WTC11 (cell line): ENCODE data around the gene SND1. TPM values are rescaled to one million over a fixed set of nuclear protein-coding genes. Genes with fewer than 3 reads are reported as not detected.
A peak's percentile ranks its signal among the peaks of the same experiment; 100 is the strongest.

Source experiments
- ATAC-seq: fragments of 200-7000 bp; cut with Tn5 transposase; 2 replicates; pipeline ENCODE4 v1.10.0; 2021; ENCODE audit warnings: mild to moderate bottlenecking, moderate library complexity
- CTCF ChIA-PET: fragments of 300-600 bp; sonication (Branson Sonifier 250); formaldehyde crosslinking; loops from one replicate; lab custom pipeline; 2021; ENCODE audit warnings: antibody characterized with exemption; lab: Charles Lee
- POLR2A ChIA-PET: fragments of 350-600 bp; sonication (Branson Sonifier 250); formaldehyde crosslinking; loops from one replicate; lab custom pipeline; 2021; ENCODE audit warnings: antibody characterized with exemption; lab: Charles Lee
- DNase-seq: peaks from one replicate; pipeline ENCODE4 v3.0.0; 2021; ENCODE audit warnings: low spot score
- H3K27ac Mint-ChIP-seq: 2 replicates; pipeline ENCODE4 v1.8.0; 2021; ENCODE audit warnings: mixed read lengths
- H3K27me3 Mint-ChIP-seq: 2 replicates; pipeline ENCODE4 v1.8.0; 2021; ENCODE audit warnings: low read depth, mild to moderate bottlenecking, moderate library complexity, mixed read lengths
- H3K36me3 Mint-ChIP-seq: 2 replicates; pipeline ENCODE4 v1.8.0; 2021; ENCODE audit warnings: mixed read lengths
- H3K4me1 Mint-ChIP-seq: 2 replicates; pipeline ENCODE4 v1.8.0; 2022; ENCODE audit warnings: mixed read lengths
- H3K4me3 Mint-ChIP-seq: 2 replicates; pipeline ENCODE4 v1.8.0; 2021; ENCODE audit warnings: mild to moderate bottlenecking, moderate library complexity, mixed read lengths
- H3K9me3 Mint-ChIP-seq: 2 replicates; pipeline ENCODE4 v1.8.0; 2021; ENCODE audit warnings: mixed read lengths
- CREB1 ChIP-seq: sonication (generic); formaldehyde crosslinking; IDR thresholded peaks from 2 replicates; pipeline ENCODE4 v1.8.0; 2023; ENCODE audit warnings: mild to moderate bottlenecking, missing genetic modification reagents
- E2F4 ChIP-seq: sonication (generic); formaldehyde crosslinking; IDR thresholded peaks from 2 replicates; pipeline ENCODE4 v1.8.1; 2022; ENCODE audit warnings: low read depth, mild to moderate bottlenecking, moderate library complexity, missing genetic modification reagents, borderline replicate concordance
- ETV6 ChIP-seq: sonication (generic); formaldehyde crosslinking; IDR thresholded peaks from 2 replicates; pipeline ENCODE4 v1.8.1; 2022; ENCODE audit warnings: mild to moderate bottlenecking, missing genetic modification reagents
- FOXP4 ChIP-seq: sonication (generic); formaldehyde crosslinking; IDR thresholded peaks from 2 replicates; pipeline ENCODE4 v1.8.0; 2022; ENCODE audit warnings: mild to moderate bottlenecking, missing genetic modification reagents
- KAT7 ChIP-seq: sonication (generic); formaldehyde crosslinking; IDR thresholded peaks from 2 replicates; pipeline ENCODE4 v1.8.1; 2023; ENCODE audit warnings: missing genetic modification reagents, mild to moderate bottlenecking, borderline replicate concordance
- MAX ChIP-seq: sonication (generic); formaldehyde crosslinking; IDR thresholded peaks from 2 replicates; pipeline ENCODE4 v1.8.0; 2022; ENCODE audit warnings: mild to moderate bottlenecking, missing genetic modification reagents
- MYBL2 ChIP-seq: sonication (generic); formaldehyde crosslinking; IDR thresholded peaks from 2 replicates; pipeline ENCODE4 v1.8.1; 2023; ENCODE audit warnings: mild to moderate bottlenecking, moderate library complexity, missing genetic modification reagents
- NFYB ChIP-seq: sonication (generic); formaldehyde crosslinking; conservative IDR thresholded peaks from 2 replicates; pipeline ENCODE4 v1.8.0; 2022; ENCODE audit warnings: low read depth, missing genetic modification reagents
- NR3C1 ChIP-seq: sonication (generic); formaldehyde crosslinking; conservative IDR thresholded peaks from 2 replicates; pipeline ENCODE4 v1.8.1; 2023; ENCODE audit warnings: low read depth, mild to moderate bottlenecking, missing genetic modification reagents
- RELA ChIP-seq: sonication (generic); formaldehyde crosslinking; IDR thresholded peaks from 2 replicates; pipeline ENCODE4 v1.8.1; 2022; ENCODE audit warnings: missing genetic modification reagents, mild to moderate bottlenecking, borderline replicate concordance
- SMAD4 ChIP-seq: sonication (generic); formaldehyde crosslinking; IDR thresholded peaks from 2 replicates; pipeline ENCODE4 v1.8.0; 2022; ENCODE audit warnings: mild to moderate bottlenecking, missing genetic modification reagents
- SOX15 ChIP-seq: fragments of 250-450 bp; sonication (Bioruptor Pico); IDR thresholded peaks from 2 replicates; pipeline ENCODE4 v1.9.0; 2021; ENCODE audit warnings: mild to moderate bottlenecking
- TP53 ChIP-seq: sonication (generic); formaldehyde crosslinking; IDR thresholded peaks from 2 replicates; pipeline ENCODE4 v1.8.1; 2023; ENCODE audit warnings: mild to moderate bottlenecking, missing genetic modification reagents
- USF2 ChIP-seq: sonication (generic); formaldehyde crosslinking; IDR thresholded peaks from 2 replicates; pipeline ENCODE4 v1.8.1; 2023; ENCODE audit warnings: mild to moderate bottlenecking, missing genetic modification reagents, moderate library complexity
- ZBTB21 ChIP-seq: sonication (generic); formaldehyde crosslinking; IDR thresholded peaks from 2 replicates; pipeline ENCODE4 v1.8.1; 2023; ENCODE audit warnings: mild to moderate bottlenecking, missing genetic modification reagents, borderline replicate concordance
- ZNF219 ChIP-seq: sonication (generic); formaldehyde crosslinking; IDR thresholded peaks from 2 replicates; pipeline ENCODE4 v1.8.0; 2023; ENCODE audit warnings: missing genetic modification reagents, mild to moderate bottlenecking, borderline replicate concordance
- ZNF281 ChIP-seq: sonication (generic); formaldehyde crosslinking; IDR thresholded peaks from 2 replicates; pipeline ENCODE4 v1.8.0; 2023; ENCODE audit warnings: mild to moderate bottlenecking, missing genetic modification reagents
- ZNF416 ChIP-seq: fragments of 250-450 bp; sonication (Bioruptor Pico); IDR thresholded peaks from 2 replicates; pipeline ENCODE4 v1.9.0; 2021; ENCODE audit warnings: mild to moderate bottlenecking, inconsistent platforms
- total RNA-seq: library from RNA; stranded (reverse); gene quantifications from 3 replicates; pipeline ENCODE4 v1.2.3, GENCODE V29; 2021
- TF ChIP-seq, protein P1 (sequence below): sonication (generic); formaldehyde crosslinking; IDR thresholded peaks from 2 replicates; pipeline ENCODE4 v1.8.1; 2022; ENCODE audit warnings: mild to moderate bottlenecking, missing genetic modification reagents, moderate library complexity, borderline replicate concordance
- TF ChIP-seq, protein P2 (sequence below): sonication (generic); formaldehyde crosslinking; IDR thresholded peaks from 2 replicates; pipeline ENCODE4 v1.8.1; 2023; ENCODE audit warnings: mild to moderate bottlenecking, missing genetic modification reagents

SND1 gene
- total RNA-seq, 1 experiment from 2014 or later = 261 TPM

DNA sequence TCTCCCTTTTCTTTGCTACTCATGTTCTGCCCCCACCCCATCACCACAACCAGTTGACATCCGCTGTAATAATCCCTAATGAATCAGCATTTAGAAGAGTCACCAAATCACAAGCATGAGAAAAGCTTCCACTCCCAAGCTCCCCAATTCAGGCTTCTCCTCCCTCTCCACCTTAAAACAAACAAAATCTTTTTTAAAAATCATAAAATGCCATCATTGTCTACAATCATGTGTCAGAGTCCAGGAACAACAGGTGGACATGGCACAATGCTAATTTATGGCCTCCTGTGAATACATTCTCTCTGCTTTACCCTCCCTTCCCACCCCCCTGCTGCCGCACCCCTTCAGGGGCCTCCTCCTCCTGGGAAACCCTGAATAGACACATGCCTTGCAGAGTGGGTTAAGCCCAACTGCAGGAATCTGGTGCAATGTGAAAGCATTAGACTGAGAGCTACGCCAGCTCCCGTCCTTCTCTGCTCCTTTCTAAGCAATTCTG, 375.5 kb downstream of the SND1 start (continued):
- no peak for TF ChIP-seq ZNF416 (CRISPR knock-in tag)

DNA sequence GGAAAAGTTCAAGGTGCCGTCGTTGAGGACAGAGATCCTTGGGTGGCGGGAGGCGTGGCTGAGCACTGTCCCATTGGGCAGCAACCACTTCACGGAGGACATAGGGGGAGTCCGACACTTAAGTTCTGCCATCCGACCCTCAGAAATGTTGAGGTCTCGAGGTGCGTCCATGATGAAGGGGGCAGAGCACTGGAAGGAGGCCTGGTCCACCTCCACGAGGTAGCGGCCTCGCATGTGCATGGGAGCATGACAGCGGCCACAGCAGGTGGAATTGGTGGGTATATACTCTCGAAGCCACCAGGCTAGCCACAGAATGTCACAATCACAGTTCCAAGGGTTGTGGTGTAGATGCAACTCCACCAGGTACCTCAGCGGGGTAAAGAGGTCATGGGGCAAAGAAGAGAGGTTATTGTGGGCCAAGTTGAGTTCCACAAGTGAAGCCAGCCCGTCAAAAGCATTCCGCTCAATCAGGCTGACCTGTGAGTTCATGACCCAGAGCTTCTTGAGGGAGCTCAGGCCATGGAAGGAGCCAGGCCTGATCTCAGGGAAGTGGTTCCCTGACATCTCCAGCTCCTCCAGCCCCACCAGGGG, 377.5 kb downstream of the SND1 start:
- peaks cover 7% of the 10 kb centered on the region; the same call in 1 of the 2 replicates for H3K9me3 Mint-ChIP-seq
- ChIA-PET POLR2A (no interaction called here), CTCF (interaction anchor here (1.5 to 2.7 kb wide), 5 partner anchors 10 to 237 kb away, joined by 4 to 18 read pairs (median 6); no protein-coding TSS in a partner anchor)
- H3K27ac Mint-ChIP-seq = no peak overlapping the region; the same call in 1 of the 2 replicates
- peak overlapping the region; percentile 81 for H3K4me3 Mint-ChIP-seq
- H3K27me3 Mint-ChIP-seq = peaks cover 38% of the 10 kb centered on the region
- peaks cover 52% of the 10 kb centered on the region for H3K4me1 Mint-ChIP-seq
- ATAC-seq = no peak
- peaks cover 12% of the 10 kb centered on the region for H3K36me3 Mint-ChIP-seq
- TF ChIP-seq ZBTB21 (CRISPR knock-in tag) (no peak), NR3C1 (no peak), E2F4 (no peak)
- TF ChIP-seq, protein P1, sequence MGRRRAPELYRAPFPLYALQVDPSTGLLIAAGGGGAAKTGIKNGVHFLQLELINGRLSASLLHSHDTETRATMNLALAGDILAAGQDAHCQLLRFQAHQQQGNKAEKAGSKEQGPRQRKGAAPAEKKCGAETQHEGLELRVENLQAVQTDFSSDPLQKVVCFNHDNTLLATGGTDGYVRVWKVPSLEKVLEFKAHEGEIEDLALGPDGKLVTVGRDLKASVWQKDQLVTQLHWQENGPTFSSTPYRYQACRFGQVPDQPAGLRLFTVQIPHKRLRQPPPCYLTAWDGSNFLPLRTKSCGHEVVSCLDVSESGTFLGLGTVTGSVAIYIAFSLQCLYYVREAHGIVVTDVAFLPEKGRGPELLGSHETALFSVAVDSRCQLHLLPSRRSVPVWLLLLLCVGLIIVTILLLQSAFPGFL (CRISPR knock-in tag) = no peak
- DNase-seq = no peak

- peaks cover 38% of the 10 kb centered on the region for H3K27me3 Mint-ChIP-seq
- ATAC-seq = peak; percentile 13
- H3K27ac Mint-ChIP-seq = peak overlapping the region; percentile 79
- H3K36me3 Mint-ChIP-seq = peaks cover 12% of the 10 kb centered on the region
- peak overlapping the region; percentile 81 for H3K4me3 Mint-ChIP-seq
- DNase-seq = peak; percentile 59
- peaks cover 45% of the 10 kb centered on the region for H3K4me1 Mint-ChIP-seq
- ChIA-PET POLR2A (interaction anchor here (0.8 kb wide), 1 partner anchor 11 kb away, joined by 3 read pairs; no protein-coding TSS in a partner anchor), CTCF (interaction anchor here (0.8 to 2.7 kb wide), 9 partner anchors 9 to 322 kb away, joined by 3 to 18 read pairs (median 4); no protein-coding TSS in a partner anchor)
- H3K9me3 Mint-ChIP-seq = peaks cover 7% of the 10 kb centered on the region; the same call in 1 of the 2 replicates
- TF ChIP-seq, protein P2, sequence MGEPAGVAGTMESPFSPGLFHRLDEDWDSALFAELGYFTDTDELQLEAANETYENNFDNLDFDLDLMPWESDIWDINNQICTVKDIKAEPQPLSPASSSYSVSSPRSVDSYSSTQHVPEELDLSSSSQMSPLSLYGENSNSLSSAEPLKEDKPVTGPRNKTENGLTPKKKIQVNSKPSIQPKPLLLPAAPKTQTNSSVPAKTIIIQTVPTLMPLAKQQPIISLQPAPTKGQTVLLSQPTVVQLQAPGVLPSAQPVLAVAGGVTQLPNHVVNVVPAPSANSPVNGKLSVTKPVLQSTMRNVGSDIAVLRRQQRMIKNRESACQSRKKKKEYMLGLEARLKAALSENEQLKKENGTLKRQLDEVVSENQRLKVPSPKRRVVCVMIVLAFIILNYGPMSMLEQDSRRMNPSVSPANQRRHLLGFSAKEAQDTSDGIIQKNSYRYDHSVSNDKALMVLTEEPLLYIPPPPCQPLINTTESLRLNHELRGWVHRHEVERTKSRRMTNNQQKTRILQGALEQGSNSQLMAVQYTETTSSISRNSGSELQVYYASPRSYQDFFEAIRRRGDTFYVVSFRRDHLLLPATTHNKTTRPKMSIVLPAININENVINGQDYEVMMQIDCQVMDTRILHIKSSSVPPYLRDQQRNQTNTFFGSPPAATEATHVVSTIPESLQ (CRISPR knock-in tag) = no peak
- no peak for TF ChIP-seq ZNF219
- 0 out of 2 replicates have a peak, but pooled peaks have one; percentile 21 for TF ChIP-seq ZBTB21 (CRISPR knock-in tag)
- TF ChIP-seq FOXP4 (CRISPR knock-in tag) = peak; percentile 75
- TF ChIP-seq MYBL2 (CRISPR knock-in tag) = no peak
- peak; percentile 67; the same call in 1 of the 2 replicates for TF ChIP-seq ZNF281
- no peak for TF ChIP-seq KAT7 (CRISPR knock-in tag)
- TF ChIP-seq NR3C1 = 0 out of 2 replicates have a peak, but pooled peaks have one; percentile 53
- TF ChIP-seq ETV6 (CRISPR knock-in tag) = peak; percentile 74; the same call in 1 of the 2 replicates
- no peak for TF ChIP-seq SMAD4
- TF ChIP-seq CREB1 (CRISPR knock-in tag) = peak; percentile 75; the same call in 1 of the 2 replicates
- 0 out of 2 replicates have a peak, but pooled peaks have one; percentile 73 for TF ChIP-seq TP53 (CRISPR knock-in tag)
- peak; percentile 89 for TF ChIP-seq MAX (CRISPR knock-in tag)
- TF ChIP-seq SOX15 (CRISPR knock-in tag) = no peak
- TF ChIP-seq USF2 (CRISPR knock-in tag) = no peak
- peak; percentile 39; the same call in 1 of the 2 replicates for TF ChIP-seq RELA (CRISPR knock-in tag)
- TF ChIP-seq NFYB (CRISPR knock-in tag) = no peak
Measured at GRCh38 chr7:128030263-128030653, 378.3 kb downstream of the SND1 start.
